Thoracic aorta endothelial cell (primary cell): ENCODE results near the gene SLC66A2. TPM values are rescaled to one million over a fixed set of nuclear protein-coding genes. Genes with fewer than 3 reads are reported as not detected.

ENCODE experiments used
- total RNA-seq: library from RNA; depleted of rRNA; stranded (reverse); fragments of >200 nt; gene quantifications from 2 replicates; pipeline ENCODE4 v1.2.3, GENCODE V29; 2012

SLC66A2 gene
- total RNA-seq, result 13.6 and 22.7 TPM in 2 replicates

GRCh38 chr18:79951545-79952455 lies at the start of gene SLC66A2:
Gene SLC66A2 (minus strand): TSS chr18:79951653. CDS start chr18:79950926, 727 bp downstream.

DNA sequence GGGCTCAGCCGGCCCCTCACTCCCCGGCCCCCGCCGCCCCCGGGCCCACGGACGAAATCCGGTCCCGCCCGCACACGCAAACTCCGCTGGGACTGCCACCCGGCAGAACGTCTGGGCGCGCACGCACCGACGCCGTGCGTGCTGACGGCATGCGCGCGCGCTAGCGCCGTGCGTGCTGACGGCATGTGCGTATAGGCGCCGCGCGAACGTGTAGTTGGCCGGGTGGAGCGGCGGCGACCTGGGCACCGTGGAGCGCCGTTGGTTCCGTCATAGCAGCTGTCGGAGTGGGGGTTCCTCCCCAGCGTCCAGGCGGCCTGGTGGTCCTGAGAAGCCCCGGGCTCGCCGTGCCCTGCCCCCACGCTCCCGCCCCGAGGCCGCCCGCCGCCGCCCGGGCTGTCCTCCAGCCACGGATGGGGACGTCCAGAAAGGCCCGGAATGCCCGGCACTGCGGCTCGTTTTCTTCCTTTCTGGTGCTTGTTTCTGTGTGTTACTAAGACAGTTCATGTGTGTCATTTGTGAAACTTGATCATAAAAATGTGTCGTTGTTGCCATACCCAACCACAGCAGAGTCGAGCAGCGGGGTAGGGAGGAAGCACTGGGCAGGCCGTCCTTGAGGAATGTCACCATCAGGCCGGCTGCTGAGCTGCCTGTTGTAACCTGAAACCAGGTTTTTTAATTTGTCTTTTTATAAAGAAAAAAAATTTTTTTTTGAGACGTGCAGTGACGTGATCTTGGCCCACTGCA lies 37.2 kb upstream of the SLC66A2 start, which contains the start of gene TXNL4A:
Gene TXNL4A (minus strand): TSS at position 113 of the 744 bp plus-strand sequence. CDS start 171 bp downstream, outside the sequence.

GRCh38 chr18:79964330-79965118 lies 13.1 kb upstream of the SLC66A2 start, which contains the start of gene HSBP1L1:
Gene HSBP1L1 (plus strand): TSS chr18:79964643. CDS start chr18:79964736, 93 bp downstream.

Other genes with a start within 250 kb of the SLC66A2 start
- not detected in 2 replicates for gene KCNG2, start 153.7 kb downstream of the SLC66A2 start, total RNA-seq
- 1.2 and 3.4 TPM in 2 replicates for gene HSBP1L1, start 13.0 kb upstream of the SLC66A2 start, total RNA-seq
- 96.5 and 117 TPM in 2 replicates for gene TXNL4A, start 36.9 kb upstream of the SLC66A2 start, total RNA-seq
- gene RBFA, start 82.8 kb upstream of the SLC66A2 start, total RNA-seq, result 35.5 and 36.7 TPM in 2 replicates
- 27.1 and 27.4 TPM in 2 replicates for gene ADNP2, start 157.6 kb upstream of the SLC66A2 start, total RNA-seq